Keratinocyte (primary cell): Measurements from ENCODE around the gene ARHGEF25. TPM values are rescaled to one million over a fixed set of nuclear protein-coding genes. Genes with fewer than 3 reads are reported as not detected.

ENCODE experiments used
- DNase-seq: peaks from one replicate; pipeline ENCODE4 v3.0.0-alpha.2; 2011; ENCODE audit warnings: low read depth, missing footprints, low spot score
- FAIRE-seq: peaks from 2 replicates; lab custom pipeline; 2011; peaks lifted over from hg19 to GRCh38; lab: Jason Lieb, UNC
- H2AFZ ChIP-seq: 2 replicates; pipeline ENCODE4 v1.6.0; 2012; ENCODE audit warnings: low read length, control low read depth, inconsistent platforms; ENCODE audit not compliant: control insufficient read depth
- H3K27ac ChIP-seq: 2 replicates; pipeline ENCODE4 v1.5.1; 2011; ENCODE audit warnings: low read length; ENCODE audit not compliant: control insufficient read depth, insufficient read depth
- H3K27me3 ChIP-seq: 3 replicates; pipeline ENCODE4 v1.6.0; 2011; ENCODE audit warnings: low read length; ENCODE audit not compliant: control insufficient read depth, insufficient read depth; ENCODE audit errors: extremely low read depth
- H3K36me3 ChIP-seq, 2 experiments: 2 replicates in 1 of 2; 3 replicates in 1 of 2; pipeline ENCODE4 v1.5.1; 2011; ENCODE audit warnings: low read length in 2 of 2, mild to moderate bottlenecking in 1 of 2; ENCODE audit not compliant: control insufficient read depth in 2 of 2, insufficient read depth in 2 of 2; ENCODE audit errors: extremely low read depth in 1 of 2
- H3K4me1 ChIP-seq: 3 replicates; pipeline ENCODE4 v1.5.1; 2011; ENCODE audit warnings: low read length; ENCODE audit not compliant: control insufficient read depth, insufficient read depth; ENCODE audit errors: extremely low read depth
- H3K4me2 ChIP-seq: 3 replicates; pipeline ENCODE4 v1.6.0; 2011; ENCODE audit warnings: low read depth, low read length; ENCODE audit not compliant: control insufficient read depth, insufficient read depth; ENCODE audit errors: extremely low read depth
- H3K4me3 ChIP-seq, 3 experiments: fragments of 200-600 bp in 1 of 3; sonication (generic) in 1 of 3; 2 replicates in 2 of 3; 3 replicates in 1 of 3; pipeline ENCODE4 v1.5.1; 2011 to 2016; ENCODE audit warnings: low read length in 3 of 3, mild to moderate bottlenecking in 3 of 3, control low read depth in 2 of 3, inconsistent platforms in 1 of 3, low read depth in 1 of 3, mixed read lengths in 1 of 3, mixed run types in 1 of 3, moderate library complexity in 1 of 3; ENCODE audit not compliant: control insufficient read depth in 2 of 3, insufficient read depth in 2 of 3; ENCODE audit errors: extremely low read depth in 1 of 3
- H3K79me2 ChIP-seq: 2 replicates; pipeline ENCODE4 v1.6.0; 2012; ENCODE audit warnings: low read length; ENCODE audit not compliant: control insufficient read depth, insufficient read depth
- H3K9ac ChIP-seq: 3 replicates; pipeline ENCODE4 v1.6.0; 2011; ENCODE audit warnings: low read length; ENCODE audit not compliant: control insufficient read depth, insufficient read depth; ENCODE audit errors: extremely low read depth
- H3K9me1 ChIP-seq: 3 replicates; pipeline ENCODE4 v1.6.0; 2011; ENCODE audit warnings: low read length; ENCODE audit not compliant: control insufficient read depth, insufficient read depth; ENCODE audit errors: extremely low read depth
- H3K9me3 ChIP-seq: 2 replicates; pipeline ENCODE4 v1.5.1; 2012; ENCODE audit warnings: low read depth, low read length; ENCODE audit not compliant: control insufficient read depth
- H4K20me1 ChIP-seq: 3 replicates; pipeline ENCODE4 v1.6.0; 2011; ENCODE audit warnings: low read length; ENCODE audit not compliant: control insufficient read depth, insufficient read depth; ENCODE audit errors: extremely low read depth
- CTCF ChIP-seq, 3 experiments: IDR thresholded peaks in 1 of 3; conservative IDR thresholded peaks in 1 of 3; optimal IDR thresholded peaks in 1 of 3; 2 replicates in 2 of 3; 3 replicates in 1 of 3; pipeline versions ENCODE3 to v1.5.1; 2011; ENCODE audit warnings: low read length in 3 of 3, mild to moderate bottlenecking in 3 of 3, moderate library complexity in 2 of 3, control low read depth in 1 of 3, inconsistent platforms in 1 of 3; ENCODE audit not compliant: insufficient read depth in 2 of 3; ENCODE audit errors: extremely low read depth in 1 of 3
- EZH2 ChIP-seq: IDR thresholded peaks from one replicate; pipeline ENCODE4 v1.6.1; 2012; ENCODE audit warnings: inconsistent platforms, mild to moderate bottlenecking, low read length, moderate library complexity
- dilution Hi-C: fragments of 300-500 bp; cut with MboI; formaldehyde crosslinking; loops from one replicate; pipeline ENCODE4 v1.7.0; 2020; ENCODE audit warnings: low sequenced_read_pairs; ENCODE audit not compliant: extremely low pct_ligation_motif_present
- polyA plus RNA-seq, 5 experiments: library from polyadenylated mRNA; depleted of rRNA in 3 of 5; stranded (reverse) in 3 of 5; stranded (forward) in 1 of 5; unstranded in 1 of 5; fragments of >200 nt; gene quantifications; 1 replicate in 1 of 5; 2 replicates in 3 of 5; 3 replicates in 1 of 5; pipeline versions ENCODE4 v1.2.1 to v1.2.3, GENCODE V29; 2011 to 2012; ENCODE audit warnings: missing spikeins in 2 of 5, low read depth in 1 of 5, low replicate concordance in 1 of 5

ARHGEF25 gene
- polyA plus RNA-seq, 1 donor (not counting 4 experiments of a cell fraction or from before 2014, with no cell fraction given): 0.12 TPM

GRCh38 chr12:57581802-57582201 is 29.4 kb upstream of the ARHGEF25 start:
- dilution Hi-C loops: loop anchor here (25.0 kb wide), 1 partner anchor 155 kb away; the partner anchor contains the start of genes AGAP2 and TSPAN31
- H3K4me1 ChIP-seq: no peaks in the 10 kb centered on the region
- H3K4me3 ChIP-seq: no peak overlapping the region
- peaks cover 7% of the 10 kb centered on the region for H3K27me3 ChIP-seq
- no peak for FAIRE-seq
- H3K79me2 ChIP-seq: no peaks in the 10 kb centered on the region
- no peak for TF ChIP-seq CTCF (optimal IDR thresholded peaks at IDR 0.05 in 1 of 3, IDR thresholded peaks at IDR 0.05 in 1 of 3, conservative IDR thresholded peaks at IDR 0.05 in 1 of 3; ENCODE audit: extremely low read depth in 1 of 3, insufficient read depth in 2 of 3, low read length in 3 of 3)
- no peak for TF ChIP-seq EZH2
- H3K9me1 ChIP-seq: no peaks in the 10 kb centered on the region
- no peak overlapping the region for H3K4me2 ChIP-seq
- no peak for DNase-seq
- H3K9ac ChIP-seq: no peak overlapping the region
- H3K36me3 ChIP-seq: no peaks in the 10 kb centered on the region
- no peak overlapping the region for H3K27ac ChIP-seq
- no peaks in the 10 kb centered on the region for H4K20me1 ChIP-seq
- no peak overlapping the region for H2AFZ ChIP-seq
- H3K9me3 ChIP-seq: no peaks in the 10 kb centered on the region

GRCh38 chr12:57582440-57582839 is 28.8 kb upstream of the ARHGEF25 start:
- no peak overlapping the region for H3K4me3 ChIP-seq
- H2AFZ ChIP-seq: no peak overlapping the region
- H3K9ac ChIP-seq: no peak overlapping the region
- H3K9me3 ChIP-seq: no peaks in the 10 kb centered on the region
- FAIRE-seq: no peak
- H3K27ac ChIP-seq: no peak overlapping the region
- H3K4me2 ChIP-seq: no peak overlapping the region
- no peaks in the 10 kb centered on the region for H3K9me1 ChIP-seq
- H3K36me3 ChIP-seq: no peaks in the 10 kb centered on the region
- no peak for DNase-seq
- H4K20me1 ChIP-seq: no peaks in the 10 kb centered on the region
- H3K4me1 ChIP-seq: no peaks in the 10 kb centered on the region
- TF ChIP-seq EZH2 (no peak), CTCF (optimal IDR thresholded peaks at IDR 0.05 in 1 of 3, IDR thresholded peaks at IDR 0.05 in 1 of 3, conservative IDR thresholded peaks at IDR 0.05 in 1 of 3; ENCODE audit: extremely low read depth in 1 of 3, insufficient read depth in 2 of 3, low read length in 3 of 3) (no peak)
- dilution Hi-C loops: loop anchor here (25.0 kb wide), 1 partner anchor 155 kb away; the partner anchor contains the start of genes AGAP2 and TSPAN31
- peaks cover 12% of the 10 kb centered on the region for H3K27me3 ChIP-seq
- no peaks in the 10 kb centered on the region for H3K79me2 ChIP-seq
